BE2C (cell line): Measurements from ENCODE around the gene RNF10.
A peak's percentile ranks its signal among the peaks of the same experiment; 100 is the strongest.

Experiments used
- DNase-seq: peaks from one replicate; pipeline ENCODE4 v3.0.0-alpha.2; 2020
- H3K27me3 ChIP-seq: fragments of 250-450 bp; sonication (Bioruptor Pico); 2 replicates; pipeline ENCODE4 v1.5.1; 2020; ENCODE audit warnings: mild to moderate bottlenecking
- H3K36me3 ChIP-seq: fragments of 250-450 bp; sonication (Bioruptor Pico); 2 replicates; pipeline ENCODE4 v1.5.1; 2020; ENCODE audit warnings: mild to moderate bottlenecking
- H3K4me1 ChIP-seq: fragments of 250-450 bp; sonication (Bioruptor Pico); 2 replicates; pipeline ENCODE4 v1.5.1; 2020
- H3K4me3 ChIP-seq: 2 replicates; pipeline ENCODE4 v1.5.1; 2011; ENCODE audit warnings: low read depth, low read length
- H3K9me3 ChIP-seq: fragments of 250-450 bp; sonication (Bioruptor Pico); 2 replicates; pipeline ENCODE4 v1.5.1; 2020
- CTCF ChIP-seq: IDR thresholded peaks from 2 replicates; pipeline ENCODE4 v1.5.1; 2012; ENCODE audit warnings: mild to moderate bottlenecking, low read depth, low read length

Gene RNF10

DNA sequence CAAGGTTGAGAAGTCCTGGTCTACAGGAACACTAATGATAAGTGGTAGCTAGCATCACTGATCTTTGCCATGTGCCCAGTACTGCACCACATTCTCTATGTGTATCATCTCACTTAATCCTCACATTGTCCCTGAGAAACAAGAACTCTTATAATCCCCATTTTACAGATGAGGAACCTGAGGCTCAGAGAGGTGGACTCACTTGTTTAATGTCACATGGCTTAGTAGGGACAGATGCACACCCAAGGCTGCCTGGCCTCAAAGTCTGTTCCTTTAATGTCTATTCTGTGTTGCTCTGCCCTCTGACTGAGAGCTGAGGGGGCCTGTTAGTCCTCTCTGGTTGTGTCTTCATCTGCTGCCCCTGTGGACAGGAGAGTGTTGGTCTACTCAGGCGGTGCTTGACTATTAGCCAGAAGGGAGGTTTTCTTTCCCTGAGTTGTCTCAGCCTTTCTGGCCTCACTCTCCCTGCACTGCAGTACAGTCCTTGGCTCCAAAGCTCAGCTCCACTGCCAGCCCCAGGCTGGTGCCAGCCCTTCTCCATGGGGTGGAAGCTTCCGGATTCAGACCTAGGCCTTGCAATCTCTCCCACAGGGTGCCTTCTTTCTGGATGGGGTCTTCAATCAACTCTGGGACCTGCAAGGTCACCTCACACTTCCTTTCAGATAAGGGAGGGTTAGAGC is 43.2 kb upstream of the RNF10 start:
- peaks cover 10% of the 10 kb centered on the region for H3K4me1 ChIP-seq
- H3K36me3 ChIP-seq: no peaks in the 10 kb centered on the region; the same call in none of the 2 replicates
- no peak for TF ChIP-seq CTCF
- H3K4me3 ChIP-seq: no peak overlapping the region
- no peaks in the 10 kb centered on the region for H3K27me3 ChIP-seq
- no peaks in the 10 kb centered on the region for H3K9me3 ChIP-seq
- no peak for DNase-seq

DNA sequence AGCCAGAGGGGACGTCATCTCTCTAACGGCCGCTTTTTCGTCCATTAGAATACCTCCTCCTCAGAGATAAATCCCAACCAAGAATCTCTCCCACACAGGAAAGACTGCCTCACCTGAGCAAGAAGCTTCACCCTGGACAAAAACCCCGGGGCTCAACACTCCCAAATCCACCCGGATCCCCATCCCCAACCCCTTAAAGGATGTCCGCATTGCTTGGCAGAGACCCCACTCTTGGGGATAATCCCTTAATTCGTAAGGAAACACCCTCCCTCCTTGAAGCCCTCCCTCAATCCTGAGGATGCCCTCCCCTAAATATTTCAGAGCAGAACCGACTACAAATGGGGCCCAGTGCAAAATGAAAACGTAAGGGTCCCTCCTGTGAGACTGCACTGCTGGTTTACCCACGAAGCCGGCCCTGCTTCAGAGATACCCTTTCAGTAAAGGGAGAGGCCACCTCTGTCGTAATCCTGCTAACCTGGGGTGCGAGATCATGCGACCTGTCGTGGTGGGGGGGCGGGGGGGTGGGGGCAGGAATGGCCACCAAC is 38.9 kb upstream of the RNF10 start:
- Histone ChIP-seq H3K36me3 (peaks cover 16% of the 10 kb centered on the region), H3K27me3 (no peaks in the 10 kb centered on the region), H3K9me3 (no peaks in the 10 kb centered on the region), H3K4me3 (peak overlapping the region; percentile 93), H3K4me1 (no peaks in the 10 kb centered on the region)
- no peak for DNase-seq
- no peak for TF ChIP-seq CTCF

- H3K36me3 ChIP-seq: peaks cover 17% of the 10 kb centered on the region
- H3K9me3 ChIP-seq: no peaks in the 10 kb centered on the region
- H3K4me3 ChIP-seq: peak within 1 kb of the TSS; percentile 93
- TF ChIP-seq CTCF: no peak
- no peaks in the 10 kb centered on the region for H3K4me1 ChIP-seq
- peak; percentile 98 for DNase-seq
- no peaks in the 10 kb centered on the region for H3K27me3 ChIP-seq
Measured at GRCh38 chr12:120495731-120496412, 38.3 kb upstream of the RNF10 start, which contains the start of gene DYNLL1. Gene DYNLL1 (plus strand): TSS chr12:120496113. CDS start chr12:120496422, 309 bp downstream.

DNA sequence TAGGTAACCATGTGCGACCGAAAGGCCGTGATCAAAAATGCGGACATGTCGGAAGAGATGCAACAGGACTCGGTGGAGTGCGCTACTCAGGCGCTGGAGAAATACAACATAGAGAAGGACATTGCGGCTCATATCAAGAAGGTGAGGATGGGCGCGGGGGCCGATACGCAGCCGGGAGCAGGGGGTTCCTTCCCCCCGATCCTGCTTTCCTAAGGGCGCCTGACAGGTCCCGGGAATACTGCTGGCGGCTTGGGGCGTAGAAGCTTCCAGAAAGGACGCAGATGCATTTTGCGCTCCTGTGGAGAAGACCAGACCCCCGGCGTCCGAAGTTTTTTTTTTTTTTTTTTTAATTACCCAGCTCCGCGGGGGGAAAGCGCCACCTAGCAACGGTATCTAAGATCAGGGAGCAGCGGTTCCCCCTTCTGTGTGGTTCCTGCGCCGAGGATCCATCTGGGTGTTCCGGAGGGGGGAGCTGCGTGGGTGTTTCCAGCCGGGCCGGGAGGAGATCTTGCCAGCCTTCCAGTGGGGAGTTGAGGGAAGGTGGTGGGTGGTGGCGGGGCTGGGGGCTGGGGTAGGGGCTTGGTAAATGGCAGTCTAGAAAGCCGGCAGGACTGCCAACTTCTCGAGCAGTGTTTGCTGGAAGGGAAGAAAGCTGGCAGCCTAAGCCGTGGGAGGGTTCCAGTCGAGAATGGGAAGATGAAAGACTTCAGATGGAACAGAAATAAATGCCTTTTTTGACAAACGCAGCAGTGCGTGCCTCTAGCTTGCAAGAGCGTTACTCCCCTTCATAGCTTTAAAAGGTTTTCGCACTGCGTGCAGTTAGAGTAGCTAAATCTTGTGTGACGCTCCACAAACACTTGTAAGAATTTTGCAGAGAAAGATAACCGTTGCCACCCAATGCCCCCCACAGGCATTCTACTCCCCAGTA is 37.5 kb upstream of the RNF10 start:
- no peak for TF ChIP-seq CTCF
- peak; percentile 69 for DNase-seq
- Histone ChIP-seq H3K9me3 (no peaks in the 10 kb centered on the region), H3K4me3 (peak overlapping the region; percentile 93), H3K36me3 (peaks cover 20% of the 10 kb centered on the region), H3K27me3 (no peaks in the 10 kb centered on the region), H3K4me1 (no peaks in the 10 kb centered on the region)

- Histone ChIP-seq H3K9me3 (no peaks in the 10 kb centered on the region), H3K36me3 (peaks cover 20% of the 10 kb centered on the region), H3K27me3 (no peaks in the 10 kb centered on the region), H3K4me3 (peak overlapping the region; percentile 93), H3K4me1 (no peaks in the 10 kb centered on the region)
- no peak for TF ChIP-seq CTCF
- no peak for DNase-seq
Measured at GRCh38 chr12:120497524-120498150, 36.5 kb upstream of the RNF10 start.
